ENCODE results near the gene MME. TPM values are rescaled to one million over a fixed set of nuclear protein-coding genes. Genes with fewer than 3 reads are reported as not detected.
A peak's percentile ranks its signal among the peaks of the same experiment; 100 is the strongest.

The MME gene
- total and polyA plus RNA-seq, 2 of the 4 experiments (the other 2 are of a cell fraction): 11.7 to 22.8 TPM

GRCh38 chr3:155089495-155089894 lies 9.4 kb downstream of the MME start:
- H2AFZ ChIP-seq (replicated peaks; ENCODE audit: low read length, poor library complexity): no peak overlapping the region
- H2AK5ac ChIP-seq (ENCODE audit: low read depth, low read length): peak overlapping the region; percentile 83
- H3K27me3 ChIP-seq (ENCODE audit: control insufficient read depth, insufficient read depth, low read length): no peaks in the 10 kb centered on the region
- H3K79me1 ChIP-seq (ENCODE audit: low read depth in 1 of 2, low read length in 2 of 2): no peaks in the 10 kb centered on the region
- peak overlapping the region; percentile 36; the same call in 1 of the 2 replicates for H3K56ac ChIP-seq (ENCODE audit: extremely low read depth, insufficient read depth, low read length)
- H2BK15ac ChIP-seq (ENCODE audit: low read depth, low read length): peak overlapping the region; percentile 18; the same call in 1 of the 3 replicates
- in situ Hi-C loops (cut with MboI; ENCODE audit: low sequenced_read_pairs) (no loop called here), intact Hi-C loops (cut with micrococcal nuclease) (loop anchor here (5.0 kb wide), 1 partner anchor 153 kb away; no protein-coding TSS in a partner anchor), dilution Hi-C loops (cut with HindIII; ENCODE audit: low sequenced_read_pairs, unreplicated experiment) (no loop called here)
- no peaks in the 10 kb centered on the region for H3K9me3 ChIP-seq (ENCODE audit: control insufficient read depth, insufficient read depth, low read length)
- CTCF ChIA-PET: no interaction called here
- no TSS peak for BruUV-seq (replicated peaks)
- H3K27ac ChIP-seq (ENCODE audit: insufficient read depth, low read length): peak overlapping the region; percentile 82
- H4K8ac ChIP-seq (ENCODE audit: low read depth in 2 of 2, low read length in 2 of 2): peak overlapping the region; percentile 74 to 85
- TF ChIP-seq FOS (IDR thresholded peaks at IDR 0.05; ENCODE audit: low read depth, low read length) (no peak), CEBPB (IDR thresholded peaks at IDR 0.05; ENCODE audit: low read depth, low read length) (no peak), NFE2L2 (IDR thresholded peaks at IDR 0.05; ENCODE audit: low read depth, low read length) (no peak), MAZ (IDR thresholded peaks at IDR 0.05; ENCODE audit: borderline replicate concordance, low read depth, low read length) (no peak), SMC3 (IDR thresholded peaks at IDR 0.05; ENCODE audit: low read depth, low read length) (no peak), RAD21 (IDR thresholded peaks at IDR 0.05; ENCODE audit: low read length) (no peak), CTCF (conservative IDR thresholded peaks at IDR 0.05; ENCODE audit: low read depth, low read length) (no peak), USF2 (IDR thresholded peaks at IDR 0.05; ENCODE audit: low read depth, low read length) (no peak), RFX5 (IDR thresholded peaks at IDR 0.05; ENCODE audit: low read depth, low read length) (no peak), POLR2A (IDR thresholded peaks at IDR 0.05; ENCODE audit: low read depth, low read length) (no peak), RCOR1 (IDR thresholded peaks at IDR 0.05; ENCODE audit: insufficient replicate concordance, low read length) (no peak), MAFK (IDR thresholded peaks at IDR 0.05; ENCODE audit: low read depth, low read length) (no peak), CHD1 (IDR thresholded peaks at IDR 0.05; ENCODE audit: low read depth, low read length) (no peak)
- TF ChIP-seq, protein P1, sequence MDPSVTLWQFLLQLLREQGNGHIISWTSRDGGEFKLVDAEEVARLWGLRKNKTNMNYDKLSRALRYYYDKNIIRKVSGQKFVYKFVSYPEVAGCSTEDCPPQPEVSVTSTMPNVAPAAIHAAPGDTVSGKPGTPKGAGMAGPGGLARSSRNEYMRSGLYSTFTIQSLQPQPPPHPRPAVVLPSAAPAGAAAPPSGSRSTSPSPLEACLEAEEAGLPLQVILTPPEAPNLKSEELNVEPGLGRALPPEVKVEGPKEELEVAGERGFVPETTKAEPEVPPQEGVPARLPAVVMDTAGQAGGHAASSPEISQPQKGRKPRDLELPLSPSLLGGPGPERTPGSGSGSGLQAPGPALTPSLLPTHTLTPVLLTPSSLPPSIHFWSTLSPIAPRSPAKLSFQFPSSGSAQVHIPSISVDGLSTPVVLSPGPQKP (IDR thresholded peaks at IDR 0.05; ENCODE audit: borderline replicate concordance, low read depth, low read length): no peak
- peak overlapping the region; percentile 80 for H3K18ac ChIP-seq (ENCODE audit: low read depth, low read length)
- H3K9me1 ChIP-seq (ENCODE audit: insufficient read depth, low read length): 0 out of 2 replicates have a peak, but pooled peaks cover 3% of the 10 kb centered on the region
- peak overlapping the region; percentile 61; the same call in 1 of the 2 replicates for H3K14ac ChIP-seq (replicated peaks; ENCODE audit: low read depth, low read length)
- peak overlapping the region; percentile 93 for H4K91ac ChIP-seq (ENCODE audit: insufficient read depth, low read depth, low read length)
- peak overlapping the region; percentile 87 for H2BK120ac ChIP-seq (ENCODE audit: low read depth, low read length)
- DNase-seq (no peak), ATAC-seq (ENCODE audit: low read depth) (0 out of 2 replicates have a peak, but pooled peaks have one; percentile 9)
- no peak overlapping the region for H3K4me3 ChIP-seq (ENCODE audit: insufficient read depth, low read depth, low read length)
- H3K9ac ChIP-seq (ENCODE audit: low read depth, low read length): no peak overlapping the region
- no peaks in the 10 kb centered on the region for H4K20me1 ChIP-seq (ENCODE audit: insufficient read depth, low read length)
- H3K4ac ChIP-seq (ENCODE audit: low read depth, low read length): peak overlapping the region; percentile 47; the same call in 1 of the 2 replicates
- peaks cover 2% of the 10 kb centered on the region; the same call in 1 of the 2 replicates for H3K36me3 ChIP-seq (ENCODE audit: control insufficient read depth, insufficient read depth, low read length)
- peak overlapping the region; percentile 47; the same call in 1 of the 2 replicates for H2BK20ac ChIP-seq (ENCODE audit: low read depth, low read length)
- H2AK9ac ChIP-seq (replicated peaks; ENCODE audit: low read depth, low read length, poor library complexity): no peak overlapping the region
- 93% methylated on average over 2 of the region's 7 CpGs; no CpG with 5 or more reads in 1 of the 2 experiments for WGBS, 2 experiments (ENCODE audit: extremely low coverage in 2 of 2, insufficient read length in 1 of 2)
- peak overlapping the region; percentile 9 for H2BK5ac ChIP-seq (ENCODE audit: low read depth, low read length, poor library complexity, severe bottlenecking)
- POLR2A ChIA-PET (ENCODE audit: unreplicated experiment): no interaction called here
- no peak overlapping the region for H3K4me2 ChIP-seq (ENCODE audit: low read depth, low read length)
- H4K5ac ChIP-seq (ENCODE audit: low read depth, low read length): peak overlapping the region; percentile 65
- peaks cover 4% of the 10 kb centered on the region for H3K4me1 ChIP-seq (ENCODE audit: control insufficient read depth, insufficient read depth, low read length)
- H3K23ac ChIP-seq (ENCODE audit: low read depth, low read length): peak overlapping the region; percentile 79
